ENCODE results near the gene INO80C.
"Not testable (repeated sequence)": the region's sequence is repeated elsewhere in the genome, so short reads cannot be mapped to it uniquely, and the experiment has no call there.

Gene INO80C

GRCh38 chr18:35512761-35513160 lies 15.0 kb upstream of the INO80C start:
- no peak for DNase-seq

DNA sequence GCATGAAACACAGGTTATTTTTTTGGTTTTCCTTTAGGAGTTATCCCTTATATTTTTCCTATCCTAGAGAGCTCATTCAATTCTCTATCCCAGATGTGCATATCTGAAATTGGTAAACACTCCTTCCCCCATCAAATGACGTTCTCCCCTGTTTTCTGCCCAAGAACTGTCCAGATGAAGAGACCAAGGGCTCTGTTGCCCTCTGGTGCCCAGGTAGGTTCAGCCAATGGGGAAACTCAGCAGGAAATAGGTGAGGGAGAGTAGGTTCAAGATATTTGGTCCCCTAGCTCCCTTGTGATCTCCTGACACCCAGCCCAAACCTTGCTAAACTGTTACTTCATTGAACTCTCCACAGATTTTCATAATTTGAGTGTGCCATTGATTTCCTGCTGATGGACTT lies 14.1 kb upstream of the INO80C start:
- DNase-seq, result no peak

DNA sequence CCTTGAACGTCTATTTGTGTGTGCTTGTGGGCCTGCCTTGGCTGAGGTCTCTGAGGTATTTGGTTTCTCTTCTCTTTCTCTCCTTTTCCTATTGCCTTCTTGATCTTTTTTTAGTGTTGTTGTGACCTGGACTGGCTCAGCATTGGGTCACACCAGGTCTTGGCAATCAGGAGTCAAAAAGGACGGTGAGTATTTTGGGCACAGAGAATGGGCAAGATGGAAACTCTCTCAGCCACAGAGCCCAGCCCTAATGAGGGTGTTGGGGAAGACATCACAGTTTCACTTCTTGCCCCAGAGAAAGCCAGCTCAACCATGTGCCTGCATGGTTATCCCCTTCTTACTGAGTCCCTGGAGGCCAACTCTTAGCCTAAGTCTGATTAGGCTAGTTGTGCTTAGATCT lies 13.7 kb upstream of the INO80C start:
- DNase-seq, result no peak

DNA sequence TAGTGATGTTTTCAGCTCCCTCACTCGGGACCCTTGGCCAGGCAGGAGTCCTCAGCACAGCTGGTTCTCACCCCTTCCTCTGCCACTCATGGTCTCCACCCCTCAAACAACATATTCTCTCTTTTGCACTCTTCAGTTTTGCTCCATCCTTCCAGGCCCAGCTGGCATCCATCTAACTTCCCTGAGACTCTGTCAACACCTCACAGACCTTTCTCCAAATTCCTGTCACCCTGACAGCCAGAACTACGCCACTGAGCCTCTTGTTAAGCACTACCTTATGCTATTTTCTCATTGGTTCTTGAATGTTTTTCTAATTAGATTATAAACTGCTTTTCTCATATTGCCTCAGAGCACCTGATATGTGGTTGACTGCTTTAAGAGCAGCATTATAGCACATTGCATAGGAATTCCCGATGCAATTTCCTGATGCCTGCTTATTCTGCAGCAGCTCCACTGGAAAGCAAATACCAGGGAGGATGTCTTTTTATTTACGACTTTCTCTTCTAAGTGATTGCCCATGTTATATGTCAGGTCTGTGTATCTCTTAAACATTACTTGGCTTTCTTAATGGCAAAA lies 12.4 kb upstream of the INO80C start:
- DNase-seq, result no peak

GRCh38 chr18:35508746-35509338 lies 11.1 kb upstream of the INO80C start:
- DNase-seq, result no peak

GRCh38 chr18:35508030-35508429 lies 10.3 kb upstream of the INO80C start:
- no peak for DNase-seq

DNA sequence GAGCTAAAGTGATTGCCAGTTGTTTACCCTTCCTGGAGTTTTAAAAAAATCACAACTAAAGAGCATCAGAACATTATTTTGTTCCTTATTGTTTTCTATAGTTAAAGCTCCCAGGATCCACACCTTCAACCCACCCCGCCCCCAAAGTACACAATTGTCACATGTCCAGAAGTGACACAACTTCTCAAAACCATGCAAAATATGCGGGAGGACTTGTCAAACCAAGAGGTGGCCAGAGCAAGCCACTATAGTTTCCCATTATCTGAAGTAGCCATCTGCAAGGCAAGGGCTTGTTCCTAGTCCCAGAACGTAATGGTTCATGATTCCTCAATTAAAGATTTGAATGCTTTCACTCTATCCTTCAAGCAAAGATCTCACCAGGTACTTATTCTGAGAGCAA lies 9.9 kb upstream of the INO80C start:
- no peak for DNase-seq

DNA sequence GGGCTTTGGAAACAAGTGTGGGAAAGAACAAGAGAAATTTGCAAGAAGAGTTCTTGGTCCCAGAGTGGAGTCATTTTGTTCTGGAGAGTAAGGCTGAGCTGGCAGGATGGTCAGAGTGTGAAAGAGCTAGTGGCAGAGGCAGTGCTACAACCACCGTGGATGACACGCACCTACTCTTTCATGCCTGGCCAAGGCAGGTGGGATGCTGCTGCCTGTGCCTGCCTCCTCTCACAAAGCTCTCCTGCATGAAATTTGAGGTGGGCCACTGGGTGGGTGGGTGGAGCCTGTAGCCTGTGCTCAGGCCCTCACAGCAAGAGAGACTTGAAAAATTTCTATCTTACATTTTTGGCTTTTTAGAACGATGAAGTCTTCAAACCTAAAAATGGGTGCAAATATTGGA lies 9.4 kb upstream of the INO80C start:
- DNase-seq, result no peak

- DNase-seq, result no peak
Measured at GRCh38 chr18:35506024-35506712, 8.4 kb upstream of the INO80C start.

DNA sequence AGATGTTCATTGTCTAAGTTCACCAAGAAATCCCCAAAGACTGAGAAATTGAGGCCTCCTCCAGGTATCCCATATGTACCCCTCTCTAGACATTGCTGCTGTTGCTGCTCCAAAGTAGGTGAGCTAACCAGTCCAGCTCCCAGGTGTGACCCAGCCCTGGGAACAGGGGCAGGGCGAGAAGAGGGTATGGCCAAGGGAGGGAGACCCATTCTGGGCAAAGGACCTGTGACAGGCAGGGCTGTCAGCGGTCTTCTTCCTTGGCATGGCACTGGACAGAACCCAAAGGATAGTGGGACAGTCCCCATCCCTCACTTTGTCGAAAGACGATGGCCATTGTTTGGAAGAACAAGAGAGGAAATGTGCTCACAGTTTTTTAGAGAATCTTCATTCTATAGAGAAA lies 7.2 kb upstream of the INO80C start:
- no peak for DNase-seq

DNA sequence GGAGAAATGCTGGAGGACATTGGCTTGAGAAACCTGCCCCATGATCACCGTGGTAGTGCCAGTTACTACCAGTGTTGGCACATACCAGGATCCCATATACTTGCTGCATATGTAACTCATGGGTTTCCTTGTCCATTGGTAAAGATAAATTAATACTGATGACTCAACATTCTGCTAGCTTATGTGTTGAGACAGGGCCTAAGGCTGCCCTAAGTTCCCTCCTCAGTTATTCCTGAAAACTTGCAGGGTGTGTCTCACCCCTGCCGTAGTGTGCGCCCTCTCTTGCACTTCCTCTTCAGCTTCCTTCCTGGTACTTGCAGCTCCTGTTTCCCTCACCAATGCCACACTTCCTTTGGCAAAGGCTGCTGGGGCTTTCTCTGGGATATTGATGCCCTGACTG lies 4.3 kb upstream of the INO80C start:
- no peak for DNase-seq

- DNase-seq, result no peak
Measured at GRCh38 chr18:35501369-35501768, 3.6 kb upstream of the INO80C start.

GRCh38 chr18:35500113-35500512 lies 2.4 kb upstream of the INO80C start:
- no peak for DNase-seq

- no peak for DNase-seq
Measured at GRCh38 chr18:35497027-35497369, 762 bp downstream of the INO80C start.

- no peak for DNase-seq
Measured at GRCh38 chr18:35495536-35496314, 2.0 kb downstream of the INO80C start.

DNA sequence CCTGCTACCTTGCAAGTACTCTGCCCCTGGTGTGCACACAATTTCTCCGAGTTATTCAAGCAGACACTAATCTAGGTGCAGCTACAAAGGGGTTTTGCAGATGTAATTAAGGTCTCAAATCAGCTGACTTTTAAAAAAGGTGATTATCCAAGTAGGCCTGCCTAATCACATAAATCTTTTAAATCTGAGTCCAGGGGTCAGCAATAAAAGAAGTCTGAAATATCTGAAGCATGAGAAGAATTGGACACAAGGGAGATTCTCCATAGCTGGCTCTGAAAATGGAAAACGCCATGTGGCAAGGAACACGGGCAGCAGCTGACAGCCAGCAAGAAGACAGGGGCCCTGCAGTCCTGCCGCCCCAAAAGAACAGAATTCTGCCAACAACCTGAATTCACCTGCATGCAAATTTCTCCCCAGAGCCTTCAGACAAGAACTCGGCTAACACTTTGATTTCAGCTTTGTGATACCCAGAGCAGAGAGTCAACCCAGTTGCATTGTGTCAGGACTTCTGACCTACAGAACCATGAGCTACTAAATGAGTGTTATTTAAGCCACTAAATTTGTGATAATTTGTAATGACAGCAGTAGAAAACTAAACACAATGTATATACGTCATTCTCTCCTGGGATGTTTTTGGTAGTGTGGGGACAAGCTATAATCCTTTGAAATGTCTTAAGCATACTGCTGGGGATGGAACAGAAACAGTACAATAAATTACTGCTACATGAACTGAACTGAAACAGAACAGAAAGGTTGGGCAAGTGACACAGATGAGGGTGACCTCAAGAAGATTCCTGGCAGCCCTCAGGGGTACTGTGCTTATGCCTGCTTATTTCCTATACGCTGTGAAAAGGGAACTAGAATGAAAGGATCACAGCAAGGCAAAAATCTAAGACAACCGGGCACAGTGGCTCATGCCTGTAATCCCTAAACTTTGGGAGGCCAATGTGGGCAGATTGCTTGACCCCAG lies 3.2 kb downstream of the INO80C start:
- DNase-seq, result no peak

GRCh38 chr18:35491700-35492077 lies 6.1 kb downstream of the INO80C start:
- no peak for DNase-seq

- DNase-seq, result no peak
Measured at GRCh38 chr18:35490894-35491699, 6.7 kb downstream of the INO80C start.

GRCh38 chr18:35489913-35490490 lies 7.8 kb downstream of the INO80C start:
- DNase-seq, result no peak

GRCh38 chr18:35489281-35489680 lies 8.5 kb downstream of the INO80C start:
- DNase-seq, result not testable (repeated sequence)

GRCh38 chr18:35488396-35488795 lies 9.4 kb downstream of the INO80C start:
- DNase-seq, result not testable (repeated sequence)

- not testable (repeated sequence) for DNase-seq
Measured at GRCh38 chr18:35487525-35487924, 10.2 kb downstream of the INO80C start.
